ENCODE measurements around the gene JAKMIP1.
A peak's percentile ranks its signal among the peaks of the same experiment; 100 is the strongest.
"Not testable (repeated sequence)": the region's sequence is repeated elsewhere in the genome, so short reads cannot be mapped to it uniquely, and the experiment has no call there.

JAKMIP1 gene

DNA sequence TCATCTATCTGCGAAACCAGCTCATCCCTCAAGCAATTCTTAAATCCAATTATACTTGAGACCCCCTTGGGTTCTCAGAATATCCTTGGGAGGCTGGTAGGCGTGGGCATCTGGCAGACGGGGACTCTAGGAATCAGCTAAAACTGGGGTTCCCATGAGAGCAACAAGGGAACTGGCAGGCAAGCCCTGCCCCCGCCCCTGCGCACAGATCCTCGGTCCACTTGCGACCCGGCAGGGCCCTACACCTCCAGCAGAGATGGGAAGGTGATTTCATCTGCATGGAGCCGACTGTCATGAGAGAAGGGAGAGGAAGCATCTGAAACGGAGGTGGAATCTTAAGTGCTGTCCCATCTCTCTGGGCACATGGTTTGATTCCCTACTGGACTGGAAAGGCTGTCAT lies 172.2 kb downstream of the JAKMIP1 start:
- no peak for DNase-seq

DNA sequence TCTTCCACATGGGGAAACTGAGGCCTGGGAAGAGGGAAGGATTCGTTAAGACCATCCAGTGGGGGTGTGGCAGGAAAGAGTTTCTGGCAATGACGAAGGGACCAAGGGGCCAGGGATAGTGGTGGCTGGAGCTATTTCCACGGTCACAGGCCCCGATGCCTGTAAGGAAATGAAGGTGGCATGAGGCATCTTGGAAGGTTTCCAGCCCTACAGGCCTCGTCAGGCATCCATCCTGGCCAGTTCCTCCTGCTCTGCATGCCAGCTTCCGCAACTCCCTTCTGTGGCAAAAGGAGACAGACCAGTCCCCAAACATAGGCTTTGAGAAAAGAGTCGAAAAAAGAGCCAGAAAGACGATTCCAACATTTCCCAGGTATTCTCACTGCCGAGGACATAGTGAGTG lies 173.0 kb downstream of the JAKMIP1 start:
- DNase-seq, result no peak

DNA sequence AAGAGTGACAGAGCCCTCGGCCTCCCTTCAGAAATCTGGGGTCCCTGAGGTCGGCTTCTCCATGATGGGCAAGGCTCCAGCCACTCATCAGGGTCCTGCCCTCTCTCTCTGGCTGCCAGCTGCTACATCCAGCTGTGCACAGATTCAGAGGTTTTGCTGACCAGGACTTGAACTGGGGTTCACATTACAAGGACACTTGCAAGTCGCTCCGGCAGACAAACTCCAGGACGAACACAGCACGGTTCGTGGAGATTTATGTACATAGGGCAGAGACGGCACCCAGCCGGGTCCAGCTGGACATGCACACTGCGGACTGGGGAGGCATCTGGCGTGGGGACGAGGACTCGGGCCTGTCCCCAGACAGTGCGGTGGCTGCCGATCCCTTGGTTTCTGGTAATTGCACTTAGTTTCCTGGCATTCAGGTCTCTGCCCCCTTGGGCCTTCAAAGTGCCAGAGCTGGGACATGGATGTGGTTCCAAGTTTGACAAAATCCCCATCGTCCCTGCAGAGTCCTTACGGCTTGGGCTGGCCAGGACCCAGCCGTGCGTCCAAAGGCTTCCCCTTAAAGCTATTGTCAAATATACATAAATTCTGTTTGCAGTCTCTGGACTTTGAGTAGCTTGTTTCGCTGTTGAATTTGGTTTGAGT lies 175.9 kb downstream of the JAKMIP1 start:
- no peak for DNase-seq

DNA sequence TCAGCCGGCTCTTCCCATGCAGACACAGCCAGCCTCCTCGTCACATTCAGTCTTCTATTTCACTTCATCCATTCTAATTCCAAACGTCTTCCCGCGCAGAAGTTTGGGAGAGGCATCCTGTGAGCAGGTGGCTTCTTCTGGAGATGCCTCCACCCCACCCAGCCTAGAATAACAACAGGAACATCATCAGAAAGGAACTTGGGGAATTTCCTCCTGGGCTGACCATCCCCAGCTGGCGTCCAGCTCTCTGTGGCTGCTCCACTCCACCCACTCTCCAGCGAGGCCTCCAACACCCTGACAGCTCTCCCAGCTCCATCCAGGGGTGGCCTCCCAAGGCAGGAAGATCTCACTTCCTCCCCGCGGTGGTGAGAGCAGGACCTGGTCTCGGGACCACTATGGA lies 176.6 kb downstream of the JAKMIP1 start:
- no peak for DNase-seq

- no peak for DNase-seq
Measured at GRCh38 chr4:6022607-6023288, 177.6 kb downstream of the JAKMIP1 start.

GRCh38 chr4:6021831-6022606 lies 178.3 kb downstream of the JAKMIP1 start:
- DNase-seq, result no peak

DNA sequence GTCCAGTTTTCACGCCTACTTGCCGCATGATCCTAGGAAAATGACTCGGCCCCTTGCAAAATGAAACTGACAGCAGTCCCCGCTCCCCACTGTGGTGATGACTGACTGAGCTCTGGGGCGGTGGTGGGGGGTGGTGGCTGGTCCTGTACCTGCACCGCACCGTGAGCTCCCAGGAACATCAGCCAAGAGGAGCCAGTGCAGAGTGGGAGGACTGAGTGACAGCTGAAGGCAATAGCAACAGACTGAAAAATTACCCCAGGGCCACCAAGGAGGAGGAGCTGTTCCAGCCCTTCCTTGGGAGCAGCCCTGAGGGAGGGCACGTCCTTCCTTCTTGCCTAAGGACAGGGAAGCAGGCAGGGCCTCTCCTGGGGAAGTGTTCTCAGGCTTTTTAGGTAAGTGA lies 179.7 kb downstream of the JAKMIP1 start:
- DNase-seq, result no peak

- DNase-seq, result peak; percentile 32
Measured at GRCh38 chr4:6019316-6020263, 180.8 kb downstream of the JAKMIP1 start.

- no peak for DNase-seq
Measured at GRCh38 chr4:6018331-6018730, 182.0 kb downstream of the JAKMIP1 start, which contains the start of gene C4orf50. Gene C4orf50 (minus strand): TSS chr4:6018431.

DNA sequence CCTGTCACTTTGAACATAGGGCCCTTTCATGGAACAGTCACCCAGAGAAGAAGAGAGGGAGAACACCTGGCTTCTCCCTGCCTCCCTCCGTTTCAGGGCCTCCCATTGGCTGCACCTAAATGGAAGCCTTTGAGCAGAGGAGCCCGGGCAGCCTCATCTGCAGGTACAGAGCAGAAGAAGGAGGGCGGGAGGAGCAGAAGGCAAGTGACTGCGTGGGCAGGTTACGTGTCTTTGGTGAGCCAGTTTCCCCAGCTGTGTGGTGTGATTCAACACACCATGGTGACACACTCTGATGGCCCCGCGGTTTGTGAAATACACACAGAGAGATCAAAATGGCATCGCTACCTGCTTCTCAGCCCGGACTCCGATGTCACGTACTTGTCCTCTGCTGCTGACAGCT lies 182.5 kb downstream of the JAKMIP1 start:
- DNase-seq, result no peak

DNA sequence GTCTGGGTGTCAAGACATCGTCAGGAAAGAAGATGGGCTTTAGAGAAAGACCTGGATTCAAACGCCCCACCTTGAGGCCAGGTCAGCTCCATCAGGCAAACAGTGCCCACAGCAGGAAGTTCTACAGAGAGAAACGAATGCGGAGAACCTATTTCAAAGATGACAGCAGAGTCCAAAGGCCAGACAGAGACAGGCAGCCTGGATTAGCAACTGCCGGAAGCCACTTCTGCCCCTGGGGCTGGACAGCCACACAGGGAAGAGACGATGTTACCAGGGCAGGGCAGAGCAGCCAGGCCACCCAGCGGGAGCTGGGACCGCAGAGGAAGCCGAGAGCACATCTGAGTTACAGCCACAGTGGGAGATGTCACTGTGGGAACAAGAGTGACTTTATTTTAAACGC lies 183.3 kb downstream of the JAKMIP1 start:
- DNase-seq, result no peak

GRCh38 chr4:6013564-6013963 lies 186.8 kb downstream of the JAKMIP1 start:
- DNase-seq, result no peak

- DNase-seq, result no peak
Measured at GRCh38 chr4:6012200-6012599, 188.1 kb downstream of the JAKMIP1 start.

DNA sequence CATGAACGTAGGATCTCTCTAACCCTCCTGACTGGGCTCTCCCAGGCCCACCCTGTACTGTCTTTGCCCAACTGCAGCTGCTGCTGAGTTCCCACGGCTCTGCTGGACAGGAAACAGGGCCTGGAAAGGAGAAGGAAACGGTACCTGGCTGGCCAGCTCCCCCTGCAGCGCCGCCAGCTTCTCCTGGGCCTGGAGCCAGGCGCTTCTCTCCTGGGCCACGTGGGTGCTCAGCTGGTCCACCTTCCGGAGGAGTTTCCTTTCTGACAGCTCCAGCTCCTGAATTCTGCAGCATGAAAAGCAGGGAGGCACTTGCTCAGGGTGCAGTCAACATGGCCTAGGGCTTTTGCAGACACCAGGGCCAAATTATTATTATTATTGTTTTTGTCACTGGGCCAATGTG lies 188.7 kb downstream of the JAKMIP1 start:
- no peak for DNase-seq

GRCh38 chr4:6011271-6011671 lies 189.1 kb downstream of the JAKMIP1 start:
- DNase-seq, result no peak

- DNase-seq, result no peak
Measured at GRCh38 chr4:6010789-6011188, 189.6 kb downstream of the JAKMIP1 start.

DNA sequence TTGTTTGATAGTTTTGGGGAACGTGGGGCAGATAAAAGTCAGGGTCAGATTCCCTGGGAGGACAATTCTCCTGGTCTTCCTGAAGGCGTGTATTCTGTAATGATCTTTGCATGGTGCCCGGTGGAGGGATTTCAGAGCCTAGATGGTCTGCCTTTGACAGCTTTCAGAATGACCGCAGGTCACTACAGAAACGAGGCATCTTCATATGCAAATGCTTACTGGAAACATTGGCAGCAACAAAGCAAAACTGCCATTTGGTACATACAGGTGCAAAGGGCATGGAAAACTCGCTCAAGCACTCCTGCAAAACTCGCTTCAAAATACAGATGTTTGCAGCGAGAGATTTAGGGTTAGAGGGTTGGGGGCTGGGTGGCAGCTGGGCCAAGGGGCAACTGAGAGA lies 190.9 kb downstream of the JAKMIP1 start:
- no peak for DNase-seq

GRCh38 chr4:6008766-6009385 lies 191.5 kb downstream of the JAKMIP1 start:
- DNase-seq, result no peak

DNA sequence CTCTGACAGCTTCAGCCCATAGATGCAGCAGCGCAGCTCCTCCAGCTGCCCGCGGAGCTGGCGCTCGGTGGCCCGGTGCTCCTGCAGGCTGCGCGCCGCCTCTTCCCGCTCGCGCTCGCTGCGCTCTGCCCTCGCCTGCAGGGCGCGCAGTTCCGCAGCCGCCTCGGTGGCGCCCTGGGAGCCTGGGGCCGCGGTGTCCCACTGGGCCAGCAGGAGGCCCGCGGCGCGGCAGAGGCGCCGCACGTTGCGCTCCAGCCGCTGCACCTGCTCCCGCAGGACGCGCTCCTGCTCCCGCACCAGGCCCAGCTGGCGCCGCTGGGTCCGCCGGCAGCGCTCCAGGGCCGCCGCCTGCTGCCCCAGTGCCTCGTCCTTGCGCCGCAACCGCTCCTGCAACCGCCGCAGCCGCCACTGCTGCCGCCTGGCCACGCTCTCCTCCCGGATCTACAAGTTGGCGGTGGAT lies 192.2 kb downstream of the JAKMIP1 start:
- no peak for DNase-seq

GRCh38 chr4:6005175-6005574 lies 195.2 kb downstream of the JAKMIP1 start:
- DNase-seq, result no peak

DNA sequence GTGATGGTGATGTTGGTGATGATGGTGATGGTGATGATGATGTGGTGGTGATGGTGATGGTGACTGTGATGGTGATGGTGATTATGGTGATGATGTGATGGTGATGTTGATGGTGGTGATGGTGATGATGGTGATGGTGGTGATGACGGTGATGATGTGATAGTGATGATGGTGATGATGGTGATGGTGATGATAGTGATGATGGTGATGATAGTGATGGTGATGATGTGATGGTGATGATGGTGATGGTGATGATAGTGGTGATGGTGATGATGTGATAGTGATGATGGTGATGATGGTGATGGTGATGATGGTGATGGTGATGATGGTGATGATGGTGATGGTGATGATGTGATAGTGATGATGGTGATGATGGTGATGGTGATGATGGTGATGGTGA lies 196.9 kb downstream of the JAKMIP1 start:
- not testable (repeated sequence) for DNase-seq

DNA sequence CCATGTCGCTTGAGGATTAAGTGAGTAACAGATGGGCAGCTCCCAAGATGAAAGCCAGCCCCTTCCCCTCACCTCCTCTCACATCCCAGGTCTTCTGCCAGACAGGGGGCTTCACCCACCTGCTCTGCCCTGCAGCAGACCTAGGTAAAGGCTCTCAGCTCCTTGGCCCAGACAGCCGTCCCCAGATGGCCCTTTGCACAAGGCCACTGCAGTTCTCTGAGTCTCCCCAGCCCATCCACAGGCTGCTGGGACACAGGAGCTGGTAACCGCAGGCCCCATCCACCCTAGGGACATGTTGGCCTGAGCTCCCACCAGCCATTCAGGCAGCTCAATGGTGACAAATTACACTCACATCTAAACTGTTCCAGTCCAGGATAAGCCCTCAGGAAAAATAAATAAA lies 197.4 kb downstream of the JAKMIP1 start:
- DNase-seq, result no peak
